GM13976 (cell line): ENCODE results near the gene PLK3.
"Not testable (repeated sequence)": the region's sequence is repeated elsewhere in the genome, so short reads cannot be mapped to it uniquely, and the experiment has no call there.

Experiments
- DNase-seq: peaks from one replicate; pipeline ENCODE4 v3.0.0; 2012; ENCODE audit warnings: low spot score
- in situ Hi-C: fragments of 300-500 bp; cut with MboI; formaldehyde crosslinking; loops from one replicate; pipeline ENCODE4 v1.12.0; 2022; ENCODE audit warnings: low sequenced_read_pairs, mixed read lengths, inconsistent platforms; ENCODE audit not compliant: unreplicated experiment
- TF ChIP-seq, protein P1 (sequence below): IDR thresholded peaks from 2 replicates; pipeline ENCODE4 v1.5.1; 2012; ENCODE audit warnings: borderline replicate concordance, mild to moderate bottlenecking; ENCODE audit not compliant: insufficient read depth; ENCODE audit errors: extremely low read depth, missing control alignments, control extremely low read depth

PLK3 gene

DNA sequence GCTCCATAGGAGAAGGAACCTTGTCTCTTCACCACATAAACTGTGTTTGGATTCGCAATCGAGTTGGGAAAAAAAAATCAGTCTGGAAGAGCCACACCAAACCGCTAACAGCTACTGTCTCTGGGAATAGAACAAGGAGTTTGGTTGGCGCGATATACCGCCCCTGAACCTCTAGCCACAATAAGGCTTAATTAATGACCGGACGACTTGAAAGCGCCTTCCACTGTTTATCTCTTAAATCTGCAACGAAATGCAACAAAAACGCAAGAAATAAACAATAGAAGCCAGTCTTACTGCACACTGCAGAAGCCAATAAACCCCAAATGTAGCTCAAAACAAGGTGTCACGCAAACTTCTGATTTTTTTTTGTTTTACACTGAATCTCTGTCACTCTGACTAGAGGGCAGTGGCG lies 19.0 kb downstream of the PLK3 start:
- TF ChIP-seq, protein P1, sequence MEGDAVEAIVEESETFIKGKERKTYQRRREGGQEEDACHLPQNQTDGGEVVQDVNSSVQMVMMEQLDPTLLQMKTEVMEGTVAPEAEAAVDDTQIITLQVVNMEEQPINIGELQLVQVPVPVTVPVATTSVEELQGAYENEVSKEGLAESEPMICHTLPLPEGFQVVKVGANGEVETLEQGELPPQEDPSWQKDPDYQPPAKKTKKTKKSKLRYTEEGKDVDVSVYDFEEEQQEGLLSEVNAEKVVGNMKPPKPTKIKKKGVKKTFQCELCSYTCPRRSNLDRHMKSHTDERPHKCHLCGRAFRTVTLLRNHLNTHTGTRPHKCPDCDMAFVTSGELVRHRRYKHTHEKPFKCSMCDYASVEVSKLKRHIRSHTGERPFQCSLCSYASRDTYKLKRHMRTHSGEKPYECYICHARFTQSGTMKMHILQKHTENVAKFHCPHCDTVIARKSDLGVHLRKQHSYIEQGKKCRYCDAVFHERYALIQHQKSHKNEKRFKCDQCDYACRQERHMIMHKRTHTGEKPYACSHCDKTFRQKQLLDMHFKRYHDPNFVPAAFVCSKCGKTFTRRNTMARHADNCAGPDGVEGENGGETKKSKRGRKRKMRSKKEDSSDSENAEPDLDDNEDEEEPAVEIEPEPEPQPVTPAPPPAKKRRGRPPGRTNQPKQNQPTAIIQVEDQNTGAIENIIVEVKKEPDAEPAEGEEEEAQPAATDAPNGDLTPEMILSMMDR, result no peak
- in situ Hi-C loops, result no loop called here
- DNase-seq, result no peak

DNA sequence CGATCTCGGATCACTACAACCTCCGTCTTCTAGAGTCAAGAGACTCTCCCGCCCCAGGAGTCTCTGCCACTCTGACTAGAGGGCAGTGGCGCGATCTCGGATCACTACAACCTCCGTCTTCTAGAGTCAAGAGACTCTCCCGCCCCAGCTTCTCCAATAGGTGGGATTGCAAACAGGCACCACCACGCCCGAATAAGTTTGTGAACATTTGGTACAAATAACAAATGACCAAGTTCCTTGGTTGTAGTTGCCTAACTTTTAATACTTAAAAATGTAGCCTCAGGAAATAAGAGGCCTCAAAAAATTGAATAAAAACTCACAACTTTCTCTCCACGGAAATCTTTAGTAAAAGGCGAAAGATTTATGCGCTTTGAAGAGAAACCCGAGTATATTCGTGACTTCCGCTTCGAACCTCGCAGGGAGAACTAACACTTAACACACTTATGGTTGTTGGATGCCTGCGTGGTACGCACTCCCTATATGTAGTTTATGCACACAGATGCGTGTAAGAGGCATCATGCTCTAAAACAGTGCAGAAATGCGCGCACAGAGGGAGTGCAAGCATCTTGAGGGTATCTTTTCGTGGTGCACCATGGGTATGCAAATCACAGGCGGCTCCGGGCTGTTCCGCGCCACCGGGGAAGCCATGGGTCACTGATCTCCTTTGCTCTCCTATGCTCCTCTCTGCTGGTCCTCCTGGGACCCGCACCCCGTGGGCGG lies 19.6 kb downstream of the PLK3 start:
- DNase-seq, result peak; percentile 92
- TF ChIP-seq, protein P1, result peak; percentile 28
- in situ Hi-C loops, result no loop called here

DNA sequence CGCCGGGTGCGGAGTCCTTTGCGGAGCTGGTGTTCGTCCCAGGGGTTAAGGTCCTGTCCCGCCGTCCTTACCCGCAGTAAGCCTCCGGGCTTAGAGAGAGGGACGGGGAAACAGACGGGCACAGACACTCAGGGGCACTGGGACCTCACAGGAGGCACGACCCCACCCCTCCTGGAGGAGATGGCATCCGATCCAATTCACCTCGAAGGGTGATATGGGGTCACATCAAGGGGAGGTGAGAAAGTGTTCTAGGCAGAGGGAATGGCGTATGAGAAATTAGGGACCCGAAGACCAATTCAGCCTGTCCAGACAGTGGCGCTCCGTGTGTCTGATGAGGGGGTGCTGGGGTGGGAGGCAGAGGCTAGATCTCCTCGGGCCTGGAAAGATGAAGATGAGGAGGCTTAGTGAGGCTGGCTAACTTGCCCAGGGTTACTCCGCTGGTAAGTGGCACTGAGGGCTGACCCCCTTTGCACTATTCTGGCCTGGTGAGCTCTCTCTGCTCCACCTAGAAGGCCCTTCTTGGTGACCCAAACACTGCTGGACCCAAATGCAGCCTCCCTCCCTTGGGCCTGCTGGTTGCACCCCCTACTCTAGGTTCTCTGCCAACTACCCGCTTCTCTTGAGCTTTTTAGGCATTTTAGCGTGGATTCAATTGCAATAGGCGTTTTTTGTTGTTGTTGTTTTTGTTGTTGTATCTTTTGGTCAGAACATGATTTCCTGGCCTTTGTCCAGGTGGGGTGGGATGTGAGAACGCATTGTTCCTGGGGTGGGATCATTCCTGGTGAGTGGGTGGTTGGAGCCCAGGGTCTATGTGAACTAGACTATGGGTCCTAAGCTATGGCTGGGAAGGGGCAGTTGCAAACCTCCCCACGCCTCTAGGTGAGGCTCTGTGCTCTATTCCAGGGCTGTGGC lies 20.4 kb downstream of the PLK3 start:
- in situ Hi-C loops, result no loop called here
- TF ChIP-seq, protein P1, result no peak
- DNase-seq, result no peak

DNA sequence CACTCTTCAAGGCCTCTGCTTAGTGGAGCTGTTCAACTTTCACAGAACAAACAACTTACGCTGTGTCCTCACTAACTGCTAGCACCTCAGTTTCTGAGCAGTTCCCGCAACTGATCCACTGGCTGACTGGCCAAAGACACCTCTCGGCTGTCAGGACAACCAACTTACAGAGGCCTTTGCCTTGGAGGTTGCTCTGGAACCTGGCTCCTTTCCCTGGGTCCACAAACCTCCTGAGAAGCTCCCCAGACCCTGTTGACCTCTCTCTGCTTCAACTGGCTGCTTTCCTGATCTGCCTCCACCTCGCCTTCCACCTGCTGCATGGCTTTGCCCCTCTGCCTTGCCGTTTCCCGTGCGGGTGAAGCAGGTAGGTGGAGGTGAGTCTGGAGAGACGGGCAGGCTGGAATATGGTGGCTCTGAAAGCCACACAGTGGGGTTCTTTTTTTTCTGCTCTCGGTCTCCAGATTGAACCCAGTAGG lies 21.1 kb downstream of the PLK3 start:
- in situ Hi-C loops, result no loop called here
- no peak for DNase-seq
- TF ChIP-seq, protein P1, result no peak

DNA sequence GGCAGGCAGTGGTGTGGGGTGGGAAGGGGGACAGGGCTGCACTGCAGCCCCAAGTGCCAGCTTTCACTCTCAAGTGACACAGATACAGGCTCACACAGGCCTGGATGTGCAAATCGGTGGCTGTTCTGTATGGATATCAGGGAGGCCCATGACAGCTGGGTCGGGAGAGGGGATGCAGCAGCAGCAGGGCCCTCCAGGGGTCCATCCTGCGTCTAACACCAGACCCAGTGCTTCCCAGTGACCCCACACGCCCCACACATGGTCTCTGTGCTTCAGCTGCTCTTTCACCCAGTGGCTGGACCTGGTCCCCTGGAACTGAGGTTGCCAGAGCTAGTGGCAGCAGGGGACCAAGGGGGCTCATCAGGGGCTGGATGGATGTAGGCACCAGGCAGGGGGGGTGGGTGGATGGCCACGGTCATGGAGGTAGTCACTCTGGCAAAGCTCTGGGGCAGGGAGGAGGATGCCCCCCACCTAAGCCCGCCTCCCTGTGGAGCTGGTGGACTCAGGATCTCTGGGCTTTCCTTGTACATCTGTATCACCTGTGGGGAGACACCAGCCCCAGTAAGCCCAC lies 22.0 kb downstream of the PLK3 start:
- no peak for DNase-seq
- TF ChIP-seq, protein P1, result no peak
- in situ Hi-C loops, result no loop called here

DNA sequence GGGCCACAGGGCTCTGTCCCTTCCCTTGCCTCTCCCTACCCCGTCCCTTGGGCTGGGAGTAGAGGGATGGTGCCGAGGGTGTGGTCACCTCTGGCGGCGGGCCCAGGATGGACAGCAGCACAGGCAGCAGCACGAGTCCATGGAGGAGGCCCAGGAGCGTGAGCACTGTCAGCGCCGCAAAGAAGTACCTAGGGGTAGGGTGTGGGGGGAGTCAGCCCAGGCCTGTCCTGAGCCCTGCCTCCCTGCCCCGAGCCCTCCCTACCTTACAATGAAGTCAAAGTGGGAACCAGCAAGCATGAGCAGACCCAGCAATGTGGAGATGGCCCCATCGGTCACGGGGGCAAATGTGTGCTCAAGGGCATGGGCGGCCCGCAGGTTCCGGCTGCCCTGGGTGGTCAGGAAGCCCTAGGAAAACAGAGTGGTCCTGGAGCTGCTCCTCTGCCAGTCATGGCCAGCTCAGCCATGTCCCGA lies 22.8 kb downstream of the PLK3 start:
- DNase-seq, result no peak
- in situ Hi-C loops, result no loop called here
- TF ChIP-seq, protein P1, result no peak

DNA sequence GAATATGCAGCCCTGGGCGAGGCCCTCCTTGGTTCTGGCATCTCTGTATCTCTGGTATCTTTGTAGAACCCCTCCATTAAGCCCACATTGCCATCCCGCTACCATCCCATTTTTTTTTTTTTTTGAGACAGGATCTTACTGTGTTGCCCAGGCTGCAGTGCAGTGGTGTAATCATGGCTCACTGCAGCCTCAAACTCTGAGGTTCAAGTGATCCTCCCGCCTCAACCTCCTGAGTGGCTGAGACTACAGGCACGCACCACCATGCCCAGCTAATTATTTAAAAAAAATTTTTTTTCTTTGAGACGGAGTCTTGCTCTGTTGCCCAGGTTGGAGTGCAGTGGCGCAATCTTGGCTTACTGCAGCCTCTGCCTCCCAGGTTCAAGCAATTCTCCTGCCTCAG lies 24.2 kb downstream of the PLK3 start:
- DNase-seq, in situ Hi-C loops: not testable (repeated sequence)
